ENCODE measurements around the gene STAP1.

- TF ChIP-seq POLR2A (IDR thresholded peaks at IDR 0.05) = no peak
- TF ChIP-seq, protein P1, sequence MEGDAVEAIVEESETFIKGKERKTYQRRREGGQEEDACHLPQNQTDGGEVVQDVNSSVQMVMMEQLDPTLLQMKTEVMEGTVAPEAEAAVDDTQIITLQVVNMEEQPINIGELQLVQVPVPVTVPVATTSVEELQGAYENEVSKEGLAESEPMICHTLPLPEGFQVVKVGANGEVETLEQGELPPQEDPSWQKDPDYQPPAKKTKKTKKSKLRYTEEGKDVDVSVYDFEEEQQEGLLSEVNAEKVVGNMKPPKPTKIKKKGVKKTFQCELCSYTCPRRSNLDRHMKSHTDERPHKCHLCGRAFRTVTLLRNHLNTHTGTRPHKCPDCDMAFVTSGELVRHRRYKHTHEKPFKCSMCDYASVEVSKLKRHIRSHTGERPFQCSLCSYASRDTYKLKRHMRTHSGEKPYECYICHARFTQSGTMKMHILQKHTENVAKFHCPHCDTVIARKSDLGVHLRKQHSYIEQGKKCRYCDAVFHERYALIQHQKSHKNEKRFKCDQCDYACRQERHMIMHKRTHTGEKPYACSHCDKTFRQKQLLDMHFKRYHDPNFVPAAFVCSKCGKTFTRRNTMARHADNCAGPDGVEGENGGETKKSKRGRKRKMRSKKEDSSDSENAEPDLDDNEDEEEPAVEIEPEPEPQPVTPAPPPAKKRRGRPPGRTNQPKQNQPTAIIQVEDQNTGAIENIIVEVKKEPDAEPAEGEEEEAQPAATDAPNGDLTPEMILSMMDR (IDR thresholded peaks at IDR 0.05) = no peak
These were observed 12.5 kb upstream of the STAP1 start for GRCh38 chr4:67546004-67546356.
